Natural killer cell (primary cell): ENCODE measurements around the gene PCDHA9. TPM values are rescaled to one million over a fixed set of nuclear protein-coding genes. Genes with fewer than 3 reads are reported as not detected.

ENCODE experiments used
- ATAC-seq, 3 donors: fragments of 150-1000 bp in 2 of 3; fragments of 200-7000 bp in 1 of 3; cut with Tn5 transposase; 1 replicate in 1 of 3; 2 replicates in 2 of 3; pipeline ENCODE4 v1.10.0; 2021; ENCODE audit warnings: mild to moderate bottlenecking in 2 of 3, moderate library complexity in 2 of 3
- DNase-seq, 2 donors: peaks; one replicate each; pipeline versions ENCODE4 v3.0.0 to v3.0.0-alpha.2; 2013 to 2021; ENCODE audit warnings: mixed read lengths in 1 of 2
- H3K27ac ChIP-seq: one replicate; pipeline ENCODE4 v1.5.1; 2013; ENCODE audit warnings: mild to moderate bottlenecking, low read length
- H3K27me3 ChIP-seq: one replicate; pipeline ENCODE4 v1.6.1; 2013; ENCODE audit warnings: low read length; ENCODE audit not compliant: control insufficient read depth, insufficient read depth
- H3K36me3 ChIP-seq: one replicate; pipeline ENCODE4 v1.6.1; 2013; ENCODE audit warnings: low read length; ENCODE audit not compliant: control insufficient read depth, insufficient read depth
- H3K4me1 ChIP-seq: one replicate; pipeline ENCODE4 v1.6.1; 2013; ENCODE audit warnings: low read length; ENCODE audit not compliant: control insufficient read depth, insufficient read depth
- H3K4me3 ChIP-seq: one replicate; pipeline ENCODE4 v1.5.1; 2013; ENCODE audit warnings: low read length
- H3K9me3 ChIP-seq: one replicate; pipeline ENCODE4 v1.6.1; 2013; ENCODE audit warnings: low read length; ENCODE audit not compliant: control insufficient read depth, insufficient read depth
- H3K27ac Mint-ChIP-seq, 2 donors: one replicate each; pipeline ENCODE4 v1.8.0; 2022; ENCODE audit warnings: mild to moderate bottlenecking in 2 of 2, mixed read lengths in 2 of 2, moderate library complexity in 1 of 2
- H3K27me3 Mint-ChIP-seq, 2 donors: one replicate each; pipeline ENCODE4 v1.8.0; 2022; ENCODE audit warnings: low read depth in 2 of 2, mixed read lengths in 2 of 2
- H3K36me3 Mint-ChIP-seq: one replicate; pipeline ENCODE4 v1.8.0; 2022; ENCODE audit warnings: mixed read lengths
- H3K4me1 Mint-ChIP-seq, 2 donors: one replicate each; pipeline ENCODE4 v1.8.0; 2022; ENCODE audit warnings: mixed read lengths in 2 of 2
- H3K4me3 Mint-ChIP-seq: one replicate; pipeline ENCODE4 v1.8.0; 2022; ENCODE audit warnings: mild to moderate bottlenecking, moderate library complexity, mixed read lengths
- H3K9me3 Mint-ChIP-seq, 2 donors: one replicate each; pipeline ENCODE4 v1.8.0; 2022; ENCODE audit warnings: mixed read lengths in 2 of 2
- CTCF ChIP-seq: fragments of 200-600 bp; IDR thresholded peaks from one replicate; pipeline ENCODE4 v1.8.0; 2022; ENCODE audit warnings: antibody characterized with exemption
- WGBS: methylation state at CpG from one replicate; pipeline ENCODE4 v1.1.7; 2013; ENCODE audit warnings: missing lambda C conversion rate; ENCODE audit not compliant: insufficient coverage; 5-methylcytosine and 5-hydroxymethylcytosine counted together
- intact Hi-C: fragments of 100-400 bp; cut with micrococcal nuclease; formaldehyde crosslinking; loops from one replicate; pipeline ENCODE4 v1.14.2; 2022
- total RNA-seq, 4 donors: library from RNA; stranded (reverse); fragments of 120-200 nt in 1 of 4; gene quantifications; one replicate each; pipeline versions ENCODE4 v1.2.3 to v1.2.4, GENCODE V29; 2013 to 2022

Gene PCDHA9
- total RNA-seq, 3 donors from 2014 or later (not counting 1 experiment from before 2014, with no cell fraction given): not detected

- Histone ChIP-seq H3K27ac (no peak overlapping the region), H3K27me3 (peaks cover 5% of the 10 kb centered on the region), H3K4me3 (no peak overlapping the region), H3K9me3 (peaks cover 14% of the 10 kb centered on the region), H3K4me1 (no peaks in the 10 kb centered on the region), H3K36me3 (no peaks in the 10 kb centered on the region)
- intact Hi-C loops: no loop called here
- H3K4me1 Mint-ChIP-seq: no peaks in the 10 kb centered on the region
- no peak for ATAC-seq
- H3K27ac Mint-ChIP-seq: no peak overlapping the region
- no peaks in the 10 kb centered on the region for H3K36me3 Mint-ChIP-seq
- H3K4me3 Mint-ChIP-seq: no peak overlapping the region
- no peak for DNase-seq
- 46% methylated on average over 79 of the region's 79 CpGs for WGBS
- no peak for TF ChIP-seq CTCF
- H3K9me3 Mint-ChIP-seq: peaks cover 9 to 17% of the 10 kb centered on the region in 2 donors
- H3K27me3 Mint-ChIP-seq: peaks cover 6% of the 10 kb centered on the region in 2 donors
Measured at GRCh38 chr5:140883927-140884697, 35.9 kb downstream of the PCDHA9 start.

Other genes with a start within 250 kb of the PCDHA9 start
- 10 to 100 TPM in 1 of 3 donors, 1 to 10 TPM in 2; 1.4 to 15.9 (median 7.0) TPM for gene CD14, start 215.2 kb upstream of the PCDHA9 start, total RNA-seq
- gene TMCO6, start 208.9 kb upstream of the PCDHA9 start, total RNA-seq: 10 to 100 TPM; 17.9 to 19.5 (median 18.8) TPM
- gene NDUFA2, start 200.8 kb upstream of the PCDHA9 start, total RNA-seq: 10 to 100 TPM; 41.0 to 48.3 (median 42.8) TPM
- gene IK, start 200.6 kb upstream of the PCDHA9 start, total RNA-seq: 100 to 1,000 TPM; 144 to 204 (median 148) TPM
- gene WDR55, start 183.5 kb upstream of the PCDHA9 start, total RNA-seq: 10 to 100 TPM; 42.3 to 45.1 (median 43.3) TPM
- 1 to 10 TPM in 2 of 3 donors, under 1 TPM in 1; 0.90 to 1.1 (median 1.1) TPM for gene DND1, start 174.8 kb upstream of the PCDHA9 start, total RNA-seq
- 10 to 100 TPM; 62.4 to 73.8 (median 68.3) TPM for gene HARS1, start 157.0 kb upstream of the PCDHA9 start, total RNA-seq
- 10 to 100 TPM; 42.5 to 48.4 (median 45.6) TPM for gene HARS2, start 156.9 kb upstream of the PCDHA9 start, total RNA-seq
- 10 to 100 TPM; 47.0 to 50.4 (median 49.5) TPM for gene ZMAT2, start 147.9 kb upstream of the PCDHA9 start, total RNA-seq
- not detected for gene PCDHA1, start 62.2 kb upstream of the PCDHA9 start, total RNA-seq
- not detected for gene PCDHA2, start 53.5 kb upstream of the PCDHA9 start, total RNA-seq
- gene PCDHA3, start 47.3 kb upstream of the PCDHA9 start, total RNA-seq: not detected
- gene PCDHA4, start 41.3 kb upstream of the PCDHA9 start, total RNA-seq: not detected
- not detected for gene PCDHA5, start 26.8 kb upstream of the PCDHA9 start, total RNA-seq
- gene PCDHA6, start 20.4 kb upstream of the PCDHA9 start, total RNA-seq: not detected
- gene PCDHA7, start 14.1 kb upstream of the PCDHA9 start, total RNA-seq: not detected
- gene PCDHA8, start 7.2 kb upstream of the PCDHA9 start, total RNA-seq: not detected
- gene PCDHA10, start 7.5 kb downstream of the PCDHA9 start, total RNA-seq: not detected
- gene PCDHA11, start 20.6 kb downstream of the PCDHA9 start, total RNA-seq: not detected
- not detected for gene PCDHA12, start 26.9 kb downstream of the PCDHA9 start, total RNA-seq
- not detected for gene PCDHA13, start 33.7 kb downstream of the PCDHA9 start, total RNA-seq
- not detected for gene PCDHAC1, start 77.9 kb downstream of the PCDHA9 start, total RNA-seq
- gene PCDHAC2, start 118.1 kb downstream of the PCDHA9 start, total RNA-seq: not detected
- not detected for gene PCDHB1, start 203.0 kb downstream of the PCDHA9 start, total RNA-seq
- gene PCDHB2, start 246.2 kb downstream of the PCDHA9 start, total RNA-seq: not detected